Measurements from ENCODE around the gene GRK3.

DNA sequence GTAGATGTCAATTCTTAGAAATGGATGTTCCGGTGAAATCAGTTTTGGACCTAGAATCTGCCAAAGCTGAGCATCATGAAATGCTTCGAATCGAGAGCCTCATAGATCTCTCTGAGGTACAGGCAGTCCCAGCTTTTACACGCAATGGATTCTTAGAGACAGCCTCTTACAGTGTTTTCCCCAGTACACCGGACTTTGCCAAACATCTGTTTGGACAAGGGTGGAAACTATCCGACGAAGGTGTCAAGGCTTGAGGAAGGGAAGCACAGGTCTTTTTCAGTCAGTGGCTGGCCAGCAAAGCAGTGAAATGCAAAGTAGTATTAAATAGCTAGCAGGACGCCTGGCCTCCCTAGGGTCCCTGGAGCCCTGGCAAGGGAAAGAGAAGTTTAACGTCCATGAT is 4.9 kb downstream of the GRK3 start:
- TF ChIP-seq, protein P1, sequence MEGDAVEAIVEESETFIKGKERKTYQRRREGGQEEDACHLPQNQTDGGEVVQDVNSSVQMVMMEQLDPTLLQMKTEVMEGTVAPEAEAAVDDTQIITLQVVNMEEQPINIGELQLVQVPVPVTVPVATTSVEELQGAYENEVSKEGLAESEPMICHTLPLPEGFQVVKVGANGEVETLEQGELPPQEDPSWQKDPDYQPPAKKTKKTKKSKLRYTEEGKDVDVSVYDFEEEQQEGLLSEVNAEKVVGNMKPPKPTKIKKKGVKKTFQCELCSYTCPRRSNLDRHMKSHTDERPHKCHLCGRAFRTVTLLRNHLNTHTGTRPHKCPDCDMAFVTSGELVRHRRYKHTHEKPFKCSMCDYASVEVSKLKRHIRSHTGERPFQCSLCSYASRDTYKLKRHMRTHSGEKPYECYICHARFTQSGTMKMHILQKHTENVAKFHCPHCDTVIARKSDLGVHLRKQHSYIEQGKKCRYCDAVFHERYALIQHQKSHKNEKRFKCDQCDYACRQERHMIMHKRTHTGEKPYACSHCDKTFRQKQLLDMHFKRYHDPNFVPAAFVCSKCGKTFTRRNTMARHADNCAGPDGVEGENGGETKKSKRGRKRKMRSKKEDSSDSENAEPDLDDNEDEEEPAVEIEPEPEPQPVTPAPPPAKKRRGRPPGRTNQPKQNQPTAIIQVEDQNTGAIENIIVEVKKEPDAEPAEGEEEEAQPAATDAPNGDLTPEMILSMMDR (IDR thresholded peaks at IDR 0.05) = no peak
- no peak for TF ChIP-seq POLR2A (IDR thresholded peaks at IDR 0.05)
